AG04449 (cell line): ENCODE results near the gene ACSM6.

ENCODE experiments used
- CTCF ChIA-PET: fragments of 350-600 bp; formaldehyde crosslinking; extraction: SDS; loops from one replicate; lab custom pipeline; 2021; ENCODE audit warnings: antibody characterized with exemption; lab: Yijun Ruan, JAX
- POLR2A ChIA-PET: fragments of 400-600, 350-600 bp; formaldehyde crosslinking; extraction: SDS; loops from one replicate; lab custom pipeline; 2020; ENCODE audit warnings: antibody characterized with exemption, inconsistent platforms; lab: Yijun Ruan, JAX
- DNase-seq: peaks from one replicate; pipeline ENCODE4 v3.0.0-alpha.2; 2010; ENCODE audit warnings: low read depth, low spot score
- H3K4me3 ChIP-seq: 2 replicates; pipeline ENCODE4 v1.5.1; 2011; ENCODE audit warnings: low read depth, mild to moderate bottlenecking, control low read depth, low read length
- CTCF ChIP-seq: IDR thresholded peaks from one replicate; pipeline ENCODE4 v1.5.1; 2011; ENCODE audit warnings: mild to moderate bottlenecking, moderate library complexity, low read length, control low read depth, inconsistent platforms; ENCODE audit not compliant: insufficient read depth; ENCODE audit errors: missing control alignments

The ACSM6 gene

GRCh38 chr10:95276367-95277200, 82.5 kb downstream of the ACSM6 start:
- DNase-seq = no peak
- CTCF ChIA-PET = interaction anchor here (0.8 to 6.3 kb wide), 4 partner anchors 9 to 33 kb away, joined by 4 to 30 read pairs (median 8); no protein-coding TSS in a partner anchor
- H3K4me3 ChIP-seq = no peak overlapping the region
- POLR2A ChIA-PET = no interaction called here
- TF ChIP-seq CTCF = no peak

- ChIA-PET POLR2A (no interaction called here), CTCF (interaction anchor here (0.8 to 6.3 kb wide), 4 partner anchors 9 to 86 kb away, joined by 4 to 30 read pairs (median 6); no protein-coding TSS in a partner anchor)
- no peak for DNase-seq
- TF ChIP-seq CTCF = no peak
- no peak overlapping the region for H3K4me3 ChIP-seq
Observed at GRCh38 chr10:95277201-95277570, 83.1 kb downstream of the ACSM6 start.

- POLR2A ChIA-PET = no interaction called here
- no peak for DNase-seq
- CTCF ChIA-PET = interaction anchor here (0.8 to 6.3 kb wide), 4 partner anchors 8 to 85 kb away, joined by 3 to 30 read pairs (median 5); no protein-coding TSS in a partner anchor
- TF ChIP-seq CTCF = no peak
- H3K4me3 ChIP-seq = no peak overlapping the region
Observed at GRCh38 chr10:95277614-95278013, 83.6 kb downstream of the ACSM6 start.
